Measurements from ENCODE around the gene MPHOSPH9.

Gene MPHOSPH9

GRCh38 chr12:123105211-123105826 is 127.6 kb downstream of the MPHOSPH9 start:
- H3K9ac ChIP-seq (ENCODE audit: low read length): peak overlapping the region; percentile 92

DNA sequence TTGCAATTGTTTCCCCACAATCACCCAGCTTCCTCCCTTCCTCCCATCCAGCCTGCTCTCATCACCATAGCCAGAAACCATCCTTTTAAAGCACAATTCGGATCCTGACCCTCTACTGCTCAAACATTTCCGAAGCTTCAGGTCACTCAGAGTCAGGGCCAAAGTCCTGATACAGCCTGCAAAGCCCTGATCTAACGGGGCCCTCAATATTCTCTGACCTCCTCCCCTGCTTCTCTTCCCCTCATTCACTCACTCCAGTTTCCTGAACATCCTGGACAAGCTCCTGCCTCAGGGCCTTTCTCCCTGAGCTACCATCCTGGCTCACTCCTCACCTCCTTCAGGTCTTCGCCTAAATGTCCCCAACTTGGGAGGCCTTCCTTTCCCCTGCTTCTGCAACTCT is 128.1 kb downstream of the MPHOSPH9 start:
- H3K9me3 ChIP-seq (ENCODE audit: control insufficient read depth, insufficient read depth, low read depth, low read length): no peaks in the 10 kb centered on the region
- H3K9ac ChIP-seq (ENCODE audit: low read length): peak overlapping the region; percentile 92
- H3K36me3 ChIP-seq (ENCODE audit: control insufficient read depth, insufficient read depth, low read length): no peaks in the 10 kb centered on the region
- H3K4me3 ChIP-seq (ENCODE audit: low read depth, low read length): peak overlapping the region; percentile 40; the same call in 1 of the 2 replicates
- H3K4me1 ChIP-seq (ENCODE audit: control insufficient read depth, insufficient read depth, low read length): peaks cover 72% of the 10 kb centered on the region
- peak overlapping the region; percentile 77 for H3K27ac ChIP-seq (ENCODE audit: low read depth, low read length)
- H3K27me3 ChIP-seq (ENCODE audit: control insufficient read depth, insufficient read depth, low read length): no peaks in the 10 kb centered on the region

More at GRCh38 chr12:123105211-123105826, 127.6 kb downstream of the MPHOSPH9 start:
- peaks cover 70% of the 10 kb centered on the region for H3K4me1 ChIP-seq (ENCODE audit: control insufficient read depth, insufficient read depth, low read length)
- H3K9me3 ChIP-seq (ENCODE audit: control insufficient read depth, insufficient read depth, low read depth, low read length): no peaks in the 10 kb centered on the region
- H3K4me3 ChIP-seq (ENCODE audit: low read depth, low read length): peak overlapping the region; percentile 40; the same call in 1 of the 2 replicates
- no peaks in the 10 kb centered on the region for H3K27me3 ChIP-seq (ENCODE audit: control insufficient read depth, insufficient read depth, low read length)
- peak overlapping the region; percentile 77 for H3K27ac ChIP-seq (ENCODE audit: low read depth, low read length)
- H3K36me3 ChIP-seq (ENCODE audit: control insufficient read depth, insufficient read depth, low read length): no peaks in the 10 kb centered on the region
